ENCODE measurements around the gene WDR4. TPM values are rescaled to one million over a fixed set of nuclear protein-coding genes. Genes with fewer than 3 reads are reported as not detected.

Gene WDR4
- total and polyA plus RNA-seq, 2 of the 13 experiments (the other 11 are each of a cell fraction or from before 2014, with no cell fraction given) = 11.3 to 14.4 TPM

DNA sequence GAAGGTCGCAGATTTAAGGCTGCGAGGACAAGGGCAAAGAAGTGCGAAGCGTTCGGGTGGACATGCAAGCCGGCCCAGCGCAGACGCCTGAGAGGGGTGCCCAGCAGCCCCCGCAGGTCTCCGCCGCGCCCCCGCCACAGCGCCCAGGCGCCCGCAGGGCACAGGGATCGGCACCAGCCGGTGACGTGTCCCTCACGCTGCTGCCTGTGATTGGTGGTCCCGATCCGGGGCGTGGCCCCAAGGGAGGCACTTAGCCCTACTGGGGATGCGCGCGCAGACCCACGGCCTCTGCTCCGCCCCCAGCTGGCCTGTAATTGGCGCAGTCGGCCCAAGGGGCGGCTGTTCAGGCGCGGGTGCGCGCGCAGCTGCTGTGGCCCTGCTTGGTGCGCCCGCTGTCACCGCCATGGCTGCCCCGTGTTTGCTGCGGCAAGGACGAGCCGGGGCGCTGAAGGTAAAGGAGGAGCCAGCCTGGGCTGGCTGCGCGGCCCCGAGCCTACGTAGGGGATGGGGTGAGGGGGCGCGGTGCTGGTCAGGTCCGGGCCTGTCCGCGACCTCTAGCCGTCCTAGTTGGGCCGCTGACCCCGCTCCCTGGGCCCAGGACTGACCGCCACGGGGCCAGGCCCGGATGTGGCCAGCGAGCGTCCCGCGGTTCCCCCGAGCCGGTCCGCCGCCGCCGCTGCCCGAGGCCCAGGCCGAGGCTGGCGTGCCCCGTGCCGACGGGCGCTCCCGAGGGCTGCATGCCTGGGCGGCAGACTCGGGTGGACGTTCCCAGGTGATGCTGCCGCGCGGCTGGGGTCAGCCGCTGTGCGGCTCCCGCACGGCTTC, 13.8 kb upstream of the WDR4 start, which contains the start of gene NDUFV3 (continued):
- TF ChIP-seq ZNF431 (CRISPR knock-in tag; IDR thresholded peaks at IDR 0.05; ENCODE audit: borderline replicate concordance, low read depth) (0 out of 2 replicates have a peak, but pooled peaks have one; percentile 8), CERS6 (CRISPR knock-in tag; IDR thresholded peaks at IDR 0.05) (0 out of 2 replicates have a peak, but pooled peaks have one; percentile 41), E2F1 (CRISPR knock-in tag; IDR thresholded peaks at IDR 0.05) (no peak; the same call in 1 of the 2 replicates), ZNF17 (CRISPR knock-in tag; IDR thresholded peaks at IDR 0.05) (0 out of 2 replicates have a peak, but pooled peaks have one; percentile 72), ZNF660 (CRISPR knock-in tag; IDR thresholded peaks at IDR 0.05; ENCODE audit: borderline replicate concordance, low read depth) (no peak), ZFP36L1 (CRISPR knock-in tag; IDR thresholded peaks at IDR 0.05) (no peak), RBFOX2 (IDR thresholded peaks at IDR 0.05; ENCODE audit: low read depth, low read length) (peak; percentile 98), ZNF331 (CRISPR knock-in tag; IDR thresholded peaks at IDR 0.05) (peak; percentile 45; the same call in 1 of the 2 replicates), ZFP36L2 (CRISPR knock-in tag; IDR thresholded peaks at IDR 0.05) (no peak), KAT7 (CRISPR knock-in tag; IDR thresholded peaks at IDR 0.05; ENCODE audit: borderline replicate concordance) (peak; percentile 53; the same call in 1 of the 2 replicates), ISX (CRISPR knock-in tag; conservative IDR thresholded peaks at IDR 0.05) (peak; percentile 89), MED8 (CRISPR knock-in tag; IDR thresholded peaks at IDR 0.05; ENCODE audit: insufficient replicate concordance) (peak; percentile 35), ZNF30 (CRISPR knock-in tag; IDR thresholded peaks at IDR 0.05) (0 out of 2 replicates have a peak, but pooled peaks have one; percentile 34), MAZ (IDR thresholded peaks at IDR 0.05; ENCODE audit: borderline replicate concordance, low read depth, low read length) (peak; percentile 57; the same call in 1 of the 2 replicates), MAZ (CRISPR knock-in tag; IDR thresholded peaks at IDR 0.05; ENCODE audit: low read depth) (peak; percentile 67), THAP8 (CRISPR knock-in tag; IDR thresholded peaks at IDR 0.05; ENCODE audit: borderline replicate concordance) (peak; percentile 79; the same call in 1 of the 2 replicates), ZNF317 (CRISPR knock-in tag; IDR thresholded peaks at IDR 0.05) (peak; percentile 71), ZNF232 (CRISPR knock-in tag; IDR thresholded peaks at IDR 0.05; ENCODE audit: borderline replicate concordance) (peak; percentile 62; the same call in 1 of the 2 replicates)
- TF ChIP-seq, protein P1, sequence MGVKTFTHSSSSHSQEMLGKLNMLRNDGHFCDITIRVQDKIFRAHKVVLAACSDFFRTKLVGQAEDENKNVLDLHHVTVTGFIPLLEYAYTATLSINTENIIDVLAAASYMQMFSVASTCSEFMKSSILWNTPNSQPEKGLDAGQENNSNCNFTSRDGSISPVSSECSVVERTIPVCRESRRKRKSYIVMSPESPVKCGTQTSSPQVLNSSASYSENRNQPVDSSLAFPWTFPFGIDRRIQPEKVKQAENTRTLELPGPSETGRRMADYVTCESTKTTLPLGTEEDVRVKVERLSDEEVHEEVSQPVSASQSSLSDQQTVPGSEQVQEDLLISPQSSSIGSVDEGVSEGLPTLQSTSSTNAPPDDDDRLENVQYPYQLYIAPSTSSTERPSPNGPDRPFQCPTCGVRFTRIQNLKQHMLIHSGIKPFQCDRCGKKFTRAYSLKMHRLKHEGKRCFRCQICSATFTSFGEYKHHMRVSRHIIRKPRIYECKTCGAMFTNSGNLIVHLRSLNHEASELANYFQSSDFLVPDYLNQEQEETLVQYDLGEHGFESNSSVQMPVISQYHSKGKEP (CRISPR knock-in tag; IDR thresholded peaks at IDR 0.05) = 0 out of 2 replicates have a peak, but pooled peaks have one; percentile 44
- TF ChIP-seq, protein P2, sequence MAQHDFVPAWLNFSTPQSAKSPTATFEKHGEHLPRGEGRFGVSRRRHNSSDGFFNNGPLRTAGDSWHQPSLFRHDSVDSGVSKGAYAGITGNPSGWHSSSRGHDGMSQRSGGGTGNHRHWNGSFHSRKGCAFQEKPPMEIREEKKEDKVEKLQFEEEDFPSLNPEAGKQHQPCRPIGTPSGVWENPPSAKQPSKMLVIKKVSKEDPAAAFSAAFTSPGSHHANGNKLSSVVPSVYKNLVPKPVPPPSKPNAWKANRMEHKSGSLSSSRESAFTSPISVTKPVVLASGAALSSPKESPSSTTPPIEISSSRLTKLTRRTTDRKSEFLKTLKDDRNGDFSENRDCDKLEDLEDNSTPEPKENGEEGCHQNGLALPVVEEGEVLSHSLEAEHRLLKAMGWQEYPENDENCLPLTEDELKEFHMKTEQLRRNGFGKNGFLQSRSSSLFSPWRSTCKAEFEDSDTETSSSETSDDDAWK (CRISPR knock-in tag; IDR thresholded peaks at IDR 0.05) = no peak
- TF ChIP-seq, protein P3, sequence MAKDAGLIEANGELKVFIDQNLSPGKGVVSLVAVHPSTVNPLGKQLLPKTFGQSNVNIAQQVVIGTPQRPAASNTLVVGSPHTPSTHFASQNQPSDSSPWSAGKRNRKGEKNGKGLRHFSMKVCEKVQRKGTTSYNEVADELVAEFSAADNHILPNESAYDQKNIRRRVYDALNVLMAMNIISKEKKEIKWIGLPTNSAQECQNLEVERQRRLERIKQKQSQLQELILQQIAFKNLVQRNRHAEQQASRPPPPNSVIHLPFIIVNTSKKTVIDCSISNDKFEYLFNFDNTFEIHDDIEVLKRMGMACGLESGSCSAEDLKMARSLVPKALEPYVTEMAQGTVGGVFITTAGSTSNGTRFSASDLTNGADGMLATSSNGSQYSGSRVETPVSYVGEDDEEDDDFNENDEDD (CRISPR knock-in tag; IDR thresholded peaks at IDR 0.05; ENCODE audit: borderline replicate concordance) = no peak; the same call in 1 of the 2 replicates

Measured in HepG2 (cell line).